ENCODE results near the gene OR2H2. TPM values are rescaled to one million over a fixed set of nuclear protein-coding genes. Genes with fewer than 3 reads are reported as not detected.
A peak's percentile ranks its signal among the peaks of the same experiment; 100 is the strongest.

The OR2H2 gene
- total and polyA plus RNA-seq, 2 donors, result under 0.01 TPM; not detected in 1

- Histone ChIP-seq H3K9me3 (ENCODE audit: control insufficient read depth in 2 of 2, insufficient read depth in 1 of 2, low read length in 1 of 2) (no peaks in the 10 kb centered on the region), H3K4me1 (ENCODE audit: control insufficient read depth in 2 of 2, insufficient read depth in 2 of 2, low read length in 2 of 2) (peaks cover 6 to 16% of the 10 kb centered on the region in 2 donors), H3K27me3 (ENCODE audit: control insufficient read depth in 2 of 2, insufficient read depth in 1 of 2, low read length in 1 of 2) (peaks cover 28 to 83% of the 10 kb centered on the region in 2 donors), H3K4me3 (ENCODE audit: low read length in 2 of 2) (peak overlapping the region; percentile 43 to 81), H3K36me3 (ENCODE audit: control insufficient read depth in 2 of 2, insufficient read depth in 2 of 2, low read length in 1 of 2) (no peaks in the 10 kb centered on the region), H3K27ac (ENCODE audit: low read depth in 1 of 2, low read length in 1 of 2) (no peak overlapping the region)
- peak in 3 of 9 donors; percentile 12 to 31 (median 27) for DNase-seq (ENCODE audit: low read depth in 6 of 9, low spot score in 9 of 9)
- 6% methylated on average over 49 of the region's 53 CpGs for WGBS
Observed at GRCh38 chr6:29631860-29632731, 47.2 kb downstream of the OR2H2 start.

GRCh38 chr6:29632789-29633533, 48.0 kb downstream of the OR2H2 start, which contains the start of gene GABBR1:
GABBR1 (minus strand) TSS chr6:29633183; CDS start chr6:29632385, 798 bp downstream.
- Histone ChIP-seq H3K27ac (ENCODE audit: low read depth in 1 of 2, low read length in 1 of 2) (peak within 1 kb of the TSS in 1 of 2 donors; percentile 25), H3K4me3 (ENCODE audit: low read length in 2 of 2) (peak within 1 kb of the TSS; percentile 43 to 81), H3K36me3 (ENCODE audit: control insufficient read depth in 2 of 2, insufficient read depth in 2 of 2, low read length in 1 of 2) (no peaks in the 10 kb centered on the region), H3K27me3 (ENCODE audit: control insufficient read depth in 2 of 2, insufficient read depth in 1 of 2, low read length in 1 of 2) (peaks cover 20 to 75% of the 10 kb centered on the region in 2 donors), H3K9me3 (ENCODE audit: control insufficient read depth in 2 of 2, insufficient read depth in 1 of 2, low read length in 1 of 2) (no peaks in the 10 kb centered on the region), H3K4me1 (ENCODE audit: control insufficient read depth in 2 of 2, insufficient read depth in 2 of 2, low read length in 2 of 2) (peaks cover 6 to 16% of the 10 kb centered on the region in 2 donors)
- DNase-seq (ENCODE audit: low read depth in 6 of 9, low spot score in 9 of 9), result peak in 4 of 9 donors; percentile 39 to 64 (median 40)
- WGBS, result under 1% methylated on average over 56 of the region's 57 CpGs

GRCh38 chr6:29633534-29633905, 48.6 kb downstream of the OR2H2 start:
- H3K4me1 ChIP-seq (ENCODE audit: control insufficient read depth in 2 of 2, insufficient read depth in 2 of 2, low read length in 2 of 2), result peaks cover 6 to 12% of the 10 kb centered on the region in 2 donors
- H3K36me3 ChIP-seq (ENCODE audit: control insufficient read depth in 2 of 2, insufficient read depth in 2 of 2, low read length in 1 of 2), result no peaks in the 10 kb centered on the region
- 35% methylated on average over 9 of the region's 9 CpGs for WGBS
- no peak overlapping the region for H3K27ac ChIP-seq (ENCODE audit: low read depth in 1 of 2, low read length in 1 of 2)
- no peak for DNase-seq (ENCODE audit: low read depth in 6 of 9, low spot score in 9 of 9)
- no peaks in the 10 kb centered on the region for H3K9me3 ChIP-seq (ENCODE audit: control insufficient read depth in 2 of 2, insufficient read depth in 1 of 2, low read length in 1 of 2)
- peak overlapping the region in 1 of 2 donors; percentile 81 for H3K4me3 ChIP-seq (ENCODE audit: low read length in 2 of 2)
- H3K27me3 ChIP-seq (ENCODE audit: control insufficient read depth in 2 of 2, insufficient read depth in 1 of 2, low read length in 1 of 2), result peaks cover 18 to 69% of the 10 kb centered on the region in 2 donors

- Histone ChIP-seq H3K4me1 (ENCODE audit: control insufficient read depth in 2 of 2, insufficient read depth in 2 of 2, low read length in 2 of 2) (peaks cover under 1 to 2% of the 10 kb centered on the region in 2 donors), H3K4me3 (ENCODE audit: low read length in 2 of 2) (no peak overlapping the region), H3K27me3 (ENCODE audit: control insufficient read depth in 2 of 2, insufficient read depth in 1 of 2, low read length in 1 of 2) (peaks cover 3 to 32% of the 10 kb centered on the region in 2 donors), H3K36me3 (ENCODE audit: control insufficient read depth in 2 of 2, insufficient read depth in 2 of 2, low read length in 1 of 2) (no peaks in the 10 kb centered on the region), H3K9me3 (ENCODE audit: control insufficient read depth in 2 of 2, insufficient read depth in 1 of 2, low read length in 1 of 2) (no peaks in the 10 kb centered on the region), H3K27ac (ENCODE audit: low read depth in 1 of 2, low read length in 1 of 2) (no peak overlapping the region)
- 97% methylated on average over 9 of the region's 9 CpGs for WGBS
- no peak for DNase-seq (ENCODE audit: low read depth in 6 of 9, low spot score in 9 of 9)
Observed at GRCh38 chr6:29637247-29637646, 52.3 kb downstream of the OR2H2 start.

Other genes with a start within 250 kb of the OR2H2 start
- not detected for gene OR5V1, start 216.3 kb upstream of the OR2H2 start, total RNA-seq
- gene OR5V1, start 216.3 kb upstream of the OR2H2 start, polyA plus RNA-seq, result not detected
- gene OR12D3, start 209.8 kb upstream of the OR2H2 start, total RNA-seq, result not detected
- gene OR12D3, start 209.8 kb upstream of the OR2H2 start, polyA plus RNA-seq, result not detected
- gene OR12D2, start 189.5 kb upstream of the OR2H2 start, total RNA-seq, result not detected
- gene OR12D2, start 189.5 kb upstream of the OR2H2 start, polyA plus RNA-seq, result not detected
- not detected for gene OR12D1, start 170.2 kb upstream of the OR2H2 start, total RNA-seq
- not detected for gene OR12D1, start 170.2 kb upstream of the OR2H2 start, polyA plus RNA-seq
- not detected for gene OR10C1, start 145.8 kb upstream of the OR2H2 start, total RNA-seq
- not detected for gene OR10C1, start 145.8 kb upstream of the OR2H2 start, polyA plus RNA-seq
- under 0.01 TPM for gene OR11A1, start 128.1 kb upstream of the OR2H2 start, total RNA-seq
- gene OR11A1, start 128.1 kb upstream of the OR2H2 start, polyA plus RNA-seq, result 0.02 TPM
- not detected for gene OR2H1, start 128.0 kb upstream of the OR2H2 start, total RNA-seq
- 0.05 TPM for gene OR2H1, start 128.0 kb upstream of the OR2H2 start, polyA plus RNA-seq
- not detected for gene MAS1L, start 97.2 kb upstream of the OR2H2 start, total RNA-seq
- gene MAS1L, start 97.2 kb upstream of the OR2H2 start, polyA plus RNA-seq, result not detected
- 158 TPM for gene UBD, start 25.4 kb upstream of the OR2H2 start, total RNA-seq
- gene UBD, start 25.4 kb upstream of the OR2H2 start, polyA plus RNA-seq, result 155 TPM
- 1.1 TPM for gene GABBR1, start 48.1 kb downstream of the OR2H2 start, total RNA-seq
- gene GABBR1, start 48.1 kb downstream of the OR2H2 start, polyA plus RNA-seq, result 20.5 TPM
- gene MOG, start 72.0 kb downstream of the OR2H2 start, total RNA-seq, result not detected
- 0.11 TPM for gene MOG, start 72.0 kb downstream of the OR2H2 start, polyA plus RNA-seq
- gene ZFP57, start 96.0 kb downstream of the OR2H2 start, total RNA-seq, result 0.09 TPM
- 0.05 TPM for gene ZFP57, start 96.0 kb downstream of the OR2H2 start, polyA plus RNA-seq
- 130 TPM for gene HLA-F, start 138.3 kb downstream of the OR2H2 start, total RNA-seq
- 530 TPM for gene HLA-F, start 138.3 kb downstream of the OR2H2 start, polyA plus RNA-seq
- gene HLA-G, start 242.7 kb downstream of the OR2H2 start, total RNA-seq, result 1.7 TPM
- gene HLA-G, start 242.7 kb downstream of the OR2H2 start, polyA plus RNA-seq, result 6.3 TPM

Data from thymus (tissue), 11 donors.